HG03139 (cell line): ENCODE data around the gene LRIT1.

ENCODE experiments used
- ATAC-seq: cut with Tn5 transposase; IDR thresholded peaks from one replicate; pipeline ENCODE4 v1.9.1; 2021; ENCODE audit not compliant: unreplicated experiment

The LRIT1 gene

DNA sequence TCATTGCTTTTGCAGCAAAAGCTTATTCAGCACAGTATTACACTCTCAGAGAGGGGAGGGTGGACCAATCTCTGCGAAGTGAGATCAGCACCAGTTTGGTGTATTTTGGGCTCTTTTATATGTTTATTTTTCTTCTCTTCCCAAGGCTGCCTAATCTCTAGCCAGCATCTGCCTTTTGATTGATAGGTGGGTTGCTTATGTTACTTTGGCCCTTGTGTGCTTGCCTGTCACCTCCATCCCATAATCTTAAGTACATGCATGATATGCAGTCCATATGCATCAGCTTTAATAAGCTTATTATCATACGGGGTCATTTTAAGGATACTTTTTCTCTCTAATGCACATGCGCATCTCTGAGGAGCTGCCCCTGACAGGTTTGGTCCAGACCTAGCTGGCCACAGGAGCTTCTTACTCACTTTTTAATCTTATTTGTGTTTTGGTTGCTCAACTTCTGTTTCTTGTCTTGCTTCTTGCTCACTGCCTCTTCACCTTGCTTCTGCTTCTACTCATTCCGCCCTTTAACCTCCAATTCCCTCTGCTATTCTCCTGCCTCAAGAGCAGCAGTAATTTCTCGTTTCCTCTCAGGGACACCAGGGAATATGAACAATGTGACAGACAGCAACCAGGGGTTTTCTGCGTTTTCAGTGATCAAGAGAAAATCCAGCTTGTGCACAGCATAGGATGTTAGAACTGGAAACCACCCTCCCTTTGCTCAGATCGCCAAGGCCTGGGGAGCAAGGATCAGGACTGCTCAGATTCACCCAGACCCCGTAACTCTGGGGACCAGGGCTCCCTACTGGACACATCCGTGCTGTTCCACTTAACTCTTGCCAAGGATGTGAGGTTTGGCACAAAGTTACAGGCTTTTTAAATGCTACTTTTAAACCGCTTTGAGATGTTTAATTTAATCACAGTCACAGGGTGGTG, 13.5 kb upstream of the LRIT1 start:
- ATAC-seq: no peak

DNA sequence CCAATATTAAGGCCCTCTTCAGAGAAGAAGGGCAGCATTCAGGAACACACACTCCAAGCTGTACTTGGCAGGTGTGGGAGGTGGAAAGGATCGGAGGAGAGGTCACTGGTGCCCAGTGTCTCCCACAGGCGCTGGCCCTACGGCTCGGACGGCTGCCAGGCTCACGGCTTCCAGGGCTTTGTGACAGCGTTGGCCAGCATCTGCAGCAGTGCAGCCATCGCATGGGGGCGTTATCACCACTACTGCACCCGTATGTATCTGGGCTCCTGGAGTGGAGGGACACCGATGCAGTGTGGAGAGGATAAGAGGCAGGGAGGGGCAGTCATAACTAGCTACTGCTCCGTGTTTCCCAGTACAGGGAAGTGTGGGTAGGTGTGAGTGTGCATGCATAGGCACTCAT, 7.4 kb upstream of the LRIT1 start:
- ATAC-seq: no peak

GRCh38 chr10:84247496-84247895, 6.2 kb upstream of the LRIT1 start:
- ATAC-seq: no peak

- ATAC-seq: no peak
These were observed 3.4 kb upstream of the LRIT1 start, which contains the start of gene RGR for GRCh38 chr10:84244651-84245270. Gene RGR, plus strand, starts transcription at chr10:84245053. Its CDS starts 38 bp downstream, at chr10:84245091.

DNA sequence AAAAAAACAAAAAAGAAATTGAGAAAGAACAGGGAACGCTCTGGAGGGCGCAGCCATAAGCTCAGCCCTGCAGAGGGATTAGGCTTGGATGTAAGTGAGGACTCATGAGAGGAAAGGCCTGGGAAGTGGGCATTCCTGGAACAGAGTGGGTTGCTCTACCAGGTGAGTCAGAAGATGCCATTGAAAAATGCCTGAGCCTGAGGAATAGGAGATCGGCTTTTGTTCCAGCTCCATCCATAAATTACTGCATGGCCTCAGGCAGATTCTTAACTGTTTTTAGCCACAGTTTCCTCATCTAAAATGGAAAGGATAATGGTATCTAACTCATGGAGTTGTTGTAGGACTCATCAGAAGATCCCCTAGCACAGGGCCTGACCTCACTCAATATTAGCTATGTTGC, 2.4 kb upstream of the LRIT1 start:
- ATAC-seq: no peak

DNA sequence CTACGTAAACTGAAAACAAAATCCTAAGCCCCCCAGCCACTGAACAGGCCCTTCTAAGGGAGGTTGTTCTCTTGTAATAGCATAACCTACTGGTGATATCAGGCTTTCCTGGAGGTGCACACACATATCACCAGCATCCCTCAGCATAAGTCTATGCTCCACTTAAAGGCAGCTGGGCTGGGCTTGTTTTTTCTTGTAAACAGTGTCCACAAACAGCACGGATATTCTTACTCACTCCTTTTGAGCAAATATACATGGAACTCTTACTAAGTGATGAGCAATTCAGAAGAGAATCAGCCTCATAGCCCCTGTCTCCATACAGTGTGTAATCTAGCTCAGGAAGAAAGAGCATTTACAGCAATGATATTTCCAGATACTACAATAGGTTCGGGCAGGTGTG, 2.4 kb downstream of the LRIT1 start:
- ATAC-seq: no peak

GRCh38 chr10:84237199-84238051, 3.9 kb downstream of the LRIT1 start:
- no peak for ATAC-seq

DNA sequence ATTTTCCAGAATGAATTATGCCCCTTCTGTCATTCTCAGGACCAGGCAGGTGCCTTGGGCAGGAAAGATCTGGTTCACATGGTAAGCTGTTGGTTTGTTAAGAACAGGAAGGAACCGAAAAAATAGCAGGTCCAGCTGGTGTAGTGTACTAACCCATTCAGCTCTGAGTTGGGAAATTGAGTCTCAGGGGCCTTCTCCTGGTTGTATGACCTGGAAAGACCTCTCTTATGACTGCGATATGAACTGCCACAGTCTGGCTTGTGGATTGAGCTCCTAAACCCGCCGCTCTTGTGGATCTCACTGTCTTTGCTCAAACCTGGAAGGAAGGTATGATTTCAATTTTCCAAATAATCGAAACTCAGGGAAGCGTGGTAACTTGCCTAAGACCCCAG, 4.5 kb downstream of the LRIT1 start:
- no peak for ATAC-seq

- no peak for ATAC-seq
These were observed 6.2 kb downstream of the LRIT1 start for GRCh38 chr10:84235096-84235495.

DNA sequence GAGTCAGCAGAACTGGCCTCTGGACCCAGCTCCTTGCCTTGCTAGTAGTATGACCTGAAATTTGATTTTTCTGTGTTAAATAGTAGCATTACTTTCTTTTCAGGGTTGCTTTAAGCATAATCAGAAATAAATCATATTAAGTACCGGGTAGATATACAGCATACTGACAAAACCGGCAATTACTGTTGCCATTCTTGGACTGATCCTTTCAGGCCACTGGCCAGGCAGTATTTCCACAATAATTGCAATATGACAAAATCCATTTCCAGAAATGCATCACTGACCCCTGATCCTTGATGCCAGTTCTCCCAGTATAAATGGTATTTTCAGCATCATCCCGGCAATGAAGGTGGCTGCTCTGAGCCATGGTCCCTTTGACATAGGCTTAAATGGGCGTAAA, 6.9 kb downstream of the LRIT1 start:
- ATAC-seq: no peak

- ATAC-seq: no peak
These were observed 7.4 kb downstream of the LRIT1 start for GRCh38 chr10:84233940-84234339.

GRCh38 chr10:84232376-84232775, 9.0 kb downstream of the LRIT1 start:
- ATAC-seq: no peak

- ATAC-seq: no peak
These were observed 11.0 kb downstream of the LRIT1 start for GRCh38 chr10:84230359-84230758.

- no peak for ATAC-seq
These were observed 13.5 kb downstream of the LRIT1 start for GRCh38 chr10:84227810-84228209.

DNA sequence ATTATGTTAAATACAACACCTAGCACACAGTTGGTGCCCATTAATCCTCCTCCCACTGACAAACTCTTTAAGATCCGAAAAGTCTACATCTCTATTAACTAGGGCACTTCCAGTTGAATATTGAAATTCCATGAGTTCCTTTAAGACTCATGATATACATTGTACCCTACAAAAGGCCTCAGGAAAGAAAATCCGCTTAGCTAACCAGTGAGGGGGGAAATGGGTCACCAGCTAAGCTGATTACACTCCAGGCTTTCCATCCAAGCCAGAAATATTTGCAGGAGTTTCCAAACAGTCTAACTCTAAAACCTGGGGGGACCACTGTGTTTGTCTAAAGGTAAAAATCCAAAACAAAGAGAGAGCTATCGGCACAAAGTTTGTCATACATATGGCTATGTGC, 14.7 kb downstream of the LRIT1 start:
- ATAC-seq: no peak

- no peak for ATAC-seq
These were observed 15.7 kb downstream of the LRIT1 start, which contains the start of gene LRIT2 for GRCh38 chr10:84225427-84226173. Gene LRIT2, minus strand, starts transcription at chr10:84225544. Its CDS starts 24 bp downstream, at chr10:84225520.

- ATAC-seq: no peak
These were observed 16.8 kb downstream of the LRIT1 start for GRCh38 chr10:84224411-84225028.

GRCh38 chr10:84221916-84222315, 19.4 kb downstream of the LRIT1 start:
- ATAC-seq: no peak

- no peak for ATAC-seq
These were observed 23.6 kb downstream of the LRIT1 start for GRCh38 chr10:84217746-84218145.

- ATAC-seq: no peak
These were observed 24.5 kb downstream of the LRIT1 start for GRCh38 chr10:84216834-84217233.
